ENCODE measurements around the gene FNBP1. TPM values are rescaled to one million over a fixed set of nuclear protein-coding genes. Genes with fewer than 3 reads are reported as not detected.

The FNBP1 gene
- total and polyA plus RNA-seq, 2 donors (not counting 1 experiment from before 2014, with no cell fraction given): 42.9 to 318 TPM

GRCh38 chr9:129894120-129894823 lies 148.7 kb downstream of the FNBP1 start:
- H3K4me1 ChIP-seq (ENCODE audit: control insufficient read depth in 2 of 2, insufficient read depth in 2 of 2, low read length in 2 of 2): peaks cover 42 to 57% of the 10 kb centered on the region in 2 donors
- peaks cover 23% of the 10 kb centered on the region for H3K79me2 ChIP-seq (ENCODE audit: control insufficient read depth, insufficient read depth, low read length)
- CTCF ChIA-PET: no interaction called here
- H3K9me3 ChIP-seq (ENCODE audit: control extremely low read depth in 1 of 3, control insufficient read depth in 2 of 3, insufficient read depth in 1 of 3, low read length in 2 of 3): peaks cover 0 to 4% (median 0%) of the 10 kb centered on the region in 3 donors
- no peaks in the 10 kb centered on the region for H3K27me3 ChIP-seq (replicated peaks in 1 of 4; ENCODE audit: control extremely low read depth in 1 of 4, control insufficient read depth in 3 of 4, insufficient read depth in 4 of 4, low read length in 3 of 4)
- DNase-seq (peak; percentile 61), ATAC-seq (ENCODE audit: low read depth) (no peak)
- H2AFZ ChIP-seq (ENCODE audit: insufficient read depth, low read depth, low read length, poor library complexity, severe bottlenecking): peak overlapping the region; percentile 16
- Mint-ChIP-seq H3K4me1 (peaks cover 66% of the 10 kb centered on the region), H3K9me3 (ENCODE audit: insufficient read depth) (no peaks in the 10 kb centered on the region), H3K27ac (peak overlapping the region; percentile 83), H3K27me3 (no peaks in the 10 kb centered on the region), H3K4me3 (peak overlapping the region; percentile 23)
- peaks cover 0 to 48% of the 10 kb centered on the region in 2 experiments for H3K36me3 ChIP-seq (replicated peaks in 1 of 2; ENCODE audit: control extremely low read depth in 1 of 2, control insufficient read depth in 1 of 2, extremely low read depth in 1 of 2, insufficient read depth in 2 of 2, low read length in 1 of 2)
- H3K4me2 ChIP-seq (replicated peaks; ENCODE audit: low read depth, low read length, poor library complexity, severe bottlenecking): peak overlapping the region; percentile 33
- no peaks in the 10 kb centered on the region for H4K20me1 ChIP-seq (ENCODE audit: control insufficient read depth, insufficient read depth, low read length, poor library complexity, severe bottlenecking)
- no peak overlapping the region for H3K9ac ChIP-seq (ENCODE audit: low read length)
- POLR2A ChIA-PET: no interaction called here
- intact Hi-C loops (cut with micrococcal nuclease): no loop called here
- WGBS (ENCODE audit: insufficient coverage): 41% methylated on average over 6 of the region's 9 CpGs
- peak overlapping the region; percentile 66 to 78 for H3K27ac ChIP-seq (ENCODE audit: low read length in 2 of 2)
- no peak for TF ChIP-seq EZH2 (IDR thresholded peaks at IDR 0.05; ENCODE audit: borderline replicate concordance, insufficient read depth, low read depth, low read length, poor library complexity, severe bottlenecking)
- TF ChIP-seq CTCF (IDR thresholded peaks at IDR 0.05): no peak
- no peak overlapping the region for H3K4me3 ChIP-seq (ENCODE audit: control extremely low read depth in 1 of 5, extremely low read depth in 1 of 5, insufficient read depth in 1 of 5, low read depth in 2 of 5, low read length in 4 of 5)

GRCh38 chr9:129891569-129891968 lies 151.4 kb downstream of the FNBP1 start:
- H3K27me3 Mint-ChIP-seq: no peaks in the 10 kb centered on the region
- Histone ChIP-seq H3K4me3 (ENCODE audit: control extremely low read depth in 1 of 5, extremely low read depth in 1 of 5, insufficient read depth in 1 of 5, low read depth in 2 of 5, low read length in 4 of 5) (no peak overlapping the region), H3K9me3 (ENCODE audit: control extremely low read depth in 1 of 3, control insufficient read depth in 2 of 3, insufficient read depth in 1 of 3, low read length in 2 of 3) (peaks cover 0 to 8% (median 0%) of the 10 kb centered on the region in 3 donors), H3K36me3 (replicated peaks in 1 of 2; ENCODE audit: control extremely low read depth in 1 of 2, control insufficient read depth in 1 of 2, extremely low read depth in 1 of 2, insufficient read depth in 2 of 2, low read length in 1 of 2) (peaks cover 0 to 24% of the 10 kb centered on the region in 2 experiments), H4K20me1 (ENCODE audit: control insufficient read depth, insufficient read depth, low read length, poor library complexity, severe bottlenecking) (no peaks in the 10 kb centered on the region), H3K27ac (ENCODE audit: low read length in 2 of 2) (peak overlapping the region; percentile 0 to 90), H3K79me2 (ENCODE audit: control insufficient read depth, insufficient read depth, low read length) (peaks cover 19% of the 10 kb centered on the region), H2AFZ (ENCODE audit: insufficient read depth, low read depth, low read length, poor library complexity, severe bottlenecking) (no peak overlapping the region), H3K9ac (ENCODE audit: low read length) (no peak overlapping the region), H3K27me3 (replicated peaks in 1 of 4; ENCODE audit: control extremely low read depth in 1 of 4, control insufficient read depth in 3 of 4, insufficient read depth in 4 of 4, low read length in 3 of 4) (no peaks in the 10 kb centered on the region), H3K4me2 (replicated peaks; ENCODE audit: low read depth, low read length, poor library complexity, severe bottlenecking) (peak overlapping the region; percentile 99), H3K4me1 (ENCODE audit: control insufficient read depth in 2 of 2, insufficient read depth in 2 of 2, low read length in 2 of 2) (peaks cover 65 to 84% of the 10 kb centered on the region in 2 donors)
- no peaks in the 10 kb centered on the region for H3K9me3 Mint-ChIP-seq (ENCODE audit: insufficient read depth)
- peaks cover 81% of the 10 kb centered on the region for H3K4me1 Mint-ChIP-seq
- peak overlapping the region; percentile 76 for H3K4me3 Mint-ChIP-seq
- CTCF ChIA-PET: no interaction called here
- no peak for ATAC-seq (ENCODE audit: low read depth)
- WGBS (ENCODE audit: insufficient coverage): no CpG with 5 or more reads among the region's 4 CpGs
- intact Hi-C loops (cut with micrococcal nuclease): no loop called here
- POLR2A ChIA-PET: no interaction called here
- DNase-seq: peak; percentile 16
- peak overlapping the region; percentile 85 for H3K27ac Mint-ChIP-seq
- no peak for TF ChIP-seq CTCF (IDR thresholded peaks at IDR 0.05)
- no peak for TF ChIP-seq EZH2 (IDR thresholded peaks at IDR 0.05; ENCODE audit: borderline replicate concordance, insufficient read depth, low read depth, low read length, poor library complexity, severe bottlenecking)

Data from B cell (primary cell).